NCI-H774 (cell line): Measurements from ENCODE around the gene EIF4E2.
"Not testable (repeated sequence)": the region's sequence is repeated elsewhere in the genome, so short reads cannot be mapped to it uniquely, and the experiment has no call there.

Source experiments
- DNase-seq: peaks from one replicate; lab custom pipeline; 2025; lab: John Stamatoyannopoulos, UW

Gene EIF4E2

GRCh38 chr2:232569541-232569940, 19.1 kb downstream of the EIF4E2 start:
- DNase-seq, result no peak

- DNase-seq, result not testable (repeated sequence)
Measured at GRCh38 chr2:232570481-232570880, 20.0 kb downstream of the EIF4E2 start.

GRCh38 chr2:232571026-232571474, 20.6 kb downstream of the EIF4E2 start:
- no peak for DNase-seq

- DNase-seq, result no peak
Measured at GRCh38 chr2:232573042-232573441, 22.6 kb downstream of the EIF4E2 start.

- DNase-seq, result no peak
Measured at GRCh38 chr2:232573771-232574435, 23.4 kb downstream of the EIF4E2 start.

- no peak for DNase-seq
Measured at GRCh38 chr2:232574674-232575403, 24.4 kb downstream of the EIF4E2 start.

- DNase-seq, result no peak
Measured at GRCh38 chr2:232575404-232575746, 24.9 kb downstream of the EIF4E2 start.

- DNase-seq, result no peak
Measured at GRCh38 chr2:232576995-232577394, 26.5 kb downstream of the EIF4E2 start.

GRCh38 chr2:232577841-232578240, 27.4 kb downstream of the EIF4E2 start:
- DNase-seq, result no peak

- no peak for DNase-seq
Measured at GRCh38 chr2:232578626-232579025, 28.1 kb downstream of the EIF4E2 start.

GRCh38 chr2:232580648-232580981, 30.1 kb downstream of the EIF4E2 start:
- no peak for DNase-seq

- no peak for DNase-seq
Measured at GRCh38 chr2:232581725-232582124, 31.2 kb downstream of the EIF4E2 start.

- no peak for DNase-seq
Measured at GRCh38 chr2:232584238-232584637, 33.7 kb downstream of the EIF4E2 start.

- no peak for DNase-seq
Measured at GRCh38 chr2:232586943-232587505, 36.5 kb downstream of the EIF4E2 start.

GRCh38 chr2:232587512-232587911, 37.0 kb downstream of the EIF4E2 start:
- no peak for DNase-seq

GRCh38 chr2:232588031-232588430, 37.5 kb downstream of the EIF4E2 start:
- no peak for DNase-seq

- DNase-seq, result no peak
Measured at GRCh38 chr2:232588680-232589585, 38.4 kb downstream of the EIF4E2 start.

- no peak for DNase-seq
Measured at GRCh38 chr2:232592772-232593395, 42.4 kb downstream of the EIF4E2 start.

GRCh38 chr2:232593982-232594381, 43.5 kb downstream of the EIF4E2 start:
- no peak for DNase-seq

- DNase-seq, result no peak
Measured at GRCh38 chr2:232597362-232598079, 47.0 kb downstream of the EIF4E2 start.

- DNase-seq, result no peak
Measured at GRCh38 chr2:232598293-232598692, 47.8 kb downstream of the EIF4E2 start.
